Stimulated activated CD8-positive, alpha-beta memory T cell treated with anti-CD3 and anti-CD28 coated beads, Interleukin-15, amount 100 ng/mL, for 4 hours (primary cell): ENCODE measurements around the gene LDLRAD4.

Source experiments
- DNase-seq, 2 donors: peaks; one replicate each; pipeline ENCODE4 v3.0.0-alpha.2; 2020; ENCODE audit warnings: low read depth in 2 of 2

LDLRAD4 gene

GRCh38 chr18:13201292-13201691 is 17.3 kb upstream of the LDLRAD4 start:
- DNase-seq: no peak

DNA sequence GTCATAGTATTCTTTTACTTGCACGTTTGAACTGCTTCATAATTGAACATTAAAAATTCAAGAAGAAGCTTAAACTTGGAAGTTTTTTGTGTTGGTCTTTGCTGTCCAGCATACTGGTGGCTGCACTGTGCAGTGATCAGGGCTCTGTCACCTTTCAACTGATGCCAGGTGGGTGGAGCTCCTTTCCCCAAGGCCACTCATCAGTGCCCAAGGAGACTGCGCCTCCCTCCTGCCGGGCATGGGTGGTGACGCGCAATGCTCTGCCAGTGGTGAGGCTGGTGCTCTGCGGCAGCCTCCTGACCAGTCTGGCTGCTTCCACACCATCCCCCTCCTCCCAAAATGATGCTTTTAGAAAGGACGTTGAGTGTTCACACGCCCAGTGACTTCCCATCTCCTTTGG is 16.0 kb upstream of the LDLRAD4 start:
- DNase-seq: no peak

- DNase-seq: no peak
Observed at GRCh38 chr18:13206301-13206700, 12.3 kb upstream of the LDLRAD4 start.

- no peak for DNase-seq
Observed at GRCh38 chr18:13207294-13207693, 11.3 kb upstream of the LDLRAD4 start.

DNA sequence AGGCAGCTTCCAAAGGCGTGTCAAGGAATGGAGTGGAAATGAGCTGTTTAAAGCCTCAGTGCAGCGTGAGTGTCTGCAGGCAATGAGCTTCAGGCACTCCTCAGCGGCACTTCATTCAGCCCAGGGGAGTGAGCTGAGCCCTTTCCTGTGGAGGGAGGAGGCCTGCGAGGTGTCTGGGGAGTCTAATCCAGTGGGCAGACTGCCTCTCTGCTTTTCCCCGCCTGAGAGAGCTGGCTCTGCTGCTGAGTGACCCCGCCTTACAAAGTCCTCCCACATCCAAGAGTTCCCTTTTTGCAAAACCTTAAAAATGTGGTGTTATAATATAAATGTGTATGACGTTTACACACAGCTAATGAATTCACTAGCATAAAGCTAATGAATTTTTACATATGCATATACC is 7.0 kb upstream of the LDLRAD4 start:
- DNase-seq: no peak

GRCh38 chr18:13213036-13213795 is 5.3 kb upstream of the LDLRAD4 start:
- no peak for DNase-seq

- DNase-seq: no peak
Observed at GRCh38 chr18:13214609-13215008, 4.0 kb upstream of the LDLRAD4 start.

GRCh38 chr18:13216092-13216582 is 2.4 kb upstream of the LDLRAD4 start:
- DNase-seq: no peak

- DNase-seq: peak in 1 of 2 donors; percentile 25
Observed at GRCh38 chr18:13216711-13217465, 1.7 kb upstream of the LDLRAD4 start.

DNA sequence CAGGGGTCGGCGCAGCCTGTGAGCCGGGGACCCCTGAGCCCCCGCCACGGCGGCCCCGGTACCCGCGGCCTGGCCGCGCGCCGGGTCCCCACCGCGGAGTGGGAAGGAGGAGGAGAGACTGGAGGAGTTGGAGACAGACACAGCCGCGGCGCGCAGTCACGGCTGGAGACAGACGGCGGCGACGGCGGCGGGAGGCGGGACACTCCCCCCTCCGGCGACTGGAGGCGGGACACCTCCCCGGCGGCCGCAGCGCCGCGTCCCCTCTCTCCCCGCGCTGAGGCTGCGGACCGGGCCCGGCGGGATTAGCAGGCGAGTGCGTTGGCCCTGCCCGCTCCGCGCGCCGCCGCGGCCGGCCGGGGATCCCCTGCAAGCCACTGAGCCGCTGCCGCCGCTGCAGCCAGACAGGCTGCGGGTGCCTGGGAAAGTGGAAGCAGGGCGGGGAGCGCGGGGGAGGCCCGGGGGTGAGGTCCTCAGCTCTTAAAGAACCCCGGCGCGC is 1.0 kb upstream of the LDLRAD4 start:
- peak in 1 of 2 donors; percentile 26 for DNase-seq

DNA sequence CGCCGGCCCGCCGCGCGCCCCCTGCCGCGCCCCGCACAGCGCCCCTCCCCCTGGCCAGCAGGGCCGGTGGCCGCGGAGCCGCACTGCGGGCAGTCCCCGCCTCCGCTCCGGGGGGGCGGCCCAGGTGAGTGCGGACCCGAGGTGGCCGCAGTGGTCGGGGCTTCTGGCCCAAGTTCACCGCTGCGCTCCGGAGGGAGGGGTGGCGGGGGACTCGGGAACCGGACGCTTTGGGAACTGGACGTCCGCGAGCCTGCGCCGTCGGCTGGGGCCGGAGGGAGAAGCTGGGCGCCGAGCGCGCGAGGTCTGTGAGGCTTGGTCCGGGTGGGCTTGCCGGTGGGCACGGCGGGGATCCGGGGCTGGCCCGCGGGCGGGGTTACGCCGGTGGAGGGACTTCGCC is 591 bp upstream of the LDLRAD4 start:
- peak in 1 of 2 donors; percentile 2 for DNase-seq

DNA sequence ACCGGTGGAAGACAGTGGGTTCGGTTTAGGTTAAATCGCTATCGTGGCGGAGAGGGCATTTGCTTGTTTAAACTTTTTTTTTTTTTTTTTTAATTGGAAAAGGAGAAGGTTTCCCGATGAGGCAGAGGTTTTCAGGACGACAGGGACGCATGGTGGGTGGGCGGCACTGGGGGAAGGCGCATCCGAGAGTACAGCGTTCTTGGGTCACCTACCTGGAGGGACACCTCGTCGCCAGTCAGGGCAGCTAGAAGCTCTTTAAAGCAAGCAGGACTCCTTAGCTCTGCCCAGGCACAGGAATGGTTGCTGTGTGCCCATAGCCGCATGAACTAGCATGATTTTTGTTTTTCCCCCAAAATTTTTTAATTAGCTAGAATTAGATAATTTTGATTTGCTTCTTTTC is 437 bp downstream of the LDLRAD4 start:
- DNase-seq: no peak

DNA sequence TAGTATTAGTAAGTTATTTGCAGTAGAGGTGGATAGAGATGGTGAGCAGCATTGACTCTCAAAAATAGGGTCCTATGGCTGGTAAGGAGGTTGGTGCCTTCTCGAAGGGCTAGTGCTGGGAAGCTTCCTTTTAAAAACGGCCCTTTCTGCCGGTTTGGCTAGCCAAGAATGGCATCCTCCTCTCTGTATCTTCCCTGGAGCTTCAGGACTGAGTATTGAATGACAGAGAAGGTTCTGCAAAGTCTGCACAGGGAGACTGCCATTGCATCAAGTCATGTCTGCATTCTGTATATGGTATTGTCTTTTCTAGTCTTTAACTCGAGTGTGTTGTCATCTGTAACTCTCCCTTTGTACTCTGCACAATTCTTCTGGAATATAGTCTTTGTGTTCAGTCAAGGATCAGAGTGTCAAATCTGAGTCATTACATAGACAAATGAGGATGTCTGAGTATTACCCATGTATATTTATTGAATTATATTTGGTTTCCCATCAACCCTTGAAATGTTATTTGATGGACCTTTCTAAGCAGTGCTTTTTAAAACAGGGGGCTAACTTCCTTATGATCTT is 1.1 kb downstream of the LDLRAD4 start:
- no peak for DNase-seq

DNA sequence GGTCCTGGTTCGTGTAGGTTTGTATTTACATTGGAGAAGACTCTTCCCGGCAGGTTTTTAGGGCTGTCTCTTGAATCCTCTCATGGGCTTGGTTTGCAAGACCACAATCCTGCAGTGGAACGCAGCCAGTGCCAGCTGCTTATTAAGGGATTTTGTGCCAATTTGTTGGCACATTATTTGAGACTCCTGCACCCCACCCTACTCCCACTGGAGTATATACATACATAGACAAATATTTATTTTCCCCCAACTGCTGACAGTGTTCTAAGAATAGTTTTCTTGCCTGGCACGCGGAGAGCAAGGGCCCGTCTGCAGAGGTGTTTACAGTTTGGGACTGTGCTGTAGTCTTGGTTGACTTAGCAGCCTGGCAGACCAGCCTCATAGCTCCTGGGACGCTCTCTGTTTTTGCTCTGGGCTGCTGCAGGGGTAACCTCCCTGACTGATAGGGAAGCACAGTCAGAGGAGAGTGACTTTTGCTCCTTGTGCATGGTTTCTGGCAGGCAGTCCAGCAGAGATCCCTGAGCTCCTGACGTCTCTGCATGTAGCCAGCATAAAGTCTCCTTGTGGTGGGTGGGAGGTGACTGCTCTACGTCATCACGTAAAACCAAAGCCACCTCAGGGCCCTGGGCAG is 1.9 kb downstream of the LDLRAD4 start:
- no peak for DNase-seq

DNA sequence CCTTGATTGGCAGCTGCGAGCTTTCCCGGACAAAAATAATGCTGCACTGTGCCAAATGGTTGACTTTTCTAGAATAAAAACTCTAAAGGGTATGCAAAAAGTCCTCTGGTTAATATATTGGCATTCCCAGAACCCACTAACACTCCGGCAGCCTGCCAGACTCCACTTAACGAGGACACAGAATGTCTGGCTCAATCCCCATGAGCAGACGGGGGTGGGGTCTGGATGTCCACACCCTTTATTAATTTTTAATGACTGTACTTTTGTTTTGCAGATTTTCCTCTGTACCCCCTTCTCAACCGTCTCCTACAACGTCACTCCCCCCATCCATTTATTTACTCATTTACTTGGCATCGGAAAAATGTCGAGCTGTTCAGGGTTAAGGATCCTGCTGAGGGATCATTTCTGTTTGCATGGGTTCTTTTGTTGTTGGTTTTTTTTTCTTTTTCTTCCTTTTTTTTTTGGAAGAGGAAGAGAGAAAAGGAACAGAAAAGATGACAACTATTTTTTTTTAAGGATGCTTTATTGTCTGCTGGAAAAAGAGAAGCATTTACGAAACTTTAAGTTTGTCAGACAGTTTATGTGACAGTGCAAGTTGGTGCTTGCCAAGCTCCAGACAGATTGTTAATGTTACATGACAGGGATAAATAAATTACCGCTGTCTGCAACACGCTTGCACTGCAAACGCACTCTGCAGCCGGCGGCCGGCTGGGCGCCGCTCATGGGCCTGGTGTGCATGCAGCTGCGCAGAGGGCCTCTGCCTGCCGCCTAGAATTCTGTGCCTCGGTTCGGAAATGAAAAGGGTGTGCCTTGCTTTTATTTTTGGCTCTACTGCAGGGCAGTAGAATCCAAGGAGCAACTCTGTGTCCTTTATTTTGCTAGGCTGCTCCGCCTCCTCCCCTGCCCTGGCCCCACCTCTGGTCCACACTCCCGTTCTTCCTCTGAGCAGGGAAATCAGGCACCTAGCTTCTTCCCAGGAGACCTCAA is 3.6 kb downstream of the LDLRAD4 start:
- no peak for DNase-seq

- no peak for DNase-seq
Observed at GRCh38 chr18:13222856-13223281, 4.3 kb downstream of the LDLRAD4 start.

- no peak for DNase-seq
Observed at GRCh38 chr18:13223311-13224143, 5.0 kb downstream of the LDLRAD4 start.

GRCh38 chr18:13225261-13225660 is 6.7 kb downstream of the LDLRAD4 start:
- no peak for DNase-seq

- DNase-seq: no peak
Observed at GRCh38 chr18:13226533-13227144, 8.1 kb downstream of the LDLRAD4 start.
